GM19025 (cell line): Measurements from ENCODE around the gene KRTAP2-4.
"Not testable (repeated sequence)": the region's sequence is repeated elsewhere in the genome, so short reads cannot be mapped to it uniquely, and the experiment has no call there.

Source experiments
- ATAC-seq: cut with Tn5 transposase; IDR thresholded peaks from one replicate; pipeline ENCODE4 v1.9.1; 2021; ENCODE audit warnings: mild to moderate bottlenecking, low read depth, moderate library complexity; ENCODE audit not compliant: unreplicated experiment

Gene KRTAP2-4

DNA sequence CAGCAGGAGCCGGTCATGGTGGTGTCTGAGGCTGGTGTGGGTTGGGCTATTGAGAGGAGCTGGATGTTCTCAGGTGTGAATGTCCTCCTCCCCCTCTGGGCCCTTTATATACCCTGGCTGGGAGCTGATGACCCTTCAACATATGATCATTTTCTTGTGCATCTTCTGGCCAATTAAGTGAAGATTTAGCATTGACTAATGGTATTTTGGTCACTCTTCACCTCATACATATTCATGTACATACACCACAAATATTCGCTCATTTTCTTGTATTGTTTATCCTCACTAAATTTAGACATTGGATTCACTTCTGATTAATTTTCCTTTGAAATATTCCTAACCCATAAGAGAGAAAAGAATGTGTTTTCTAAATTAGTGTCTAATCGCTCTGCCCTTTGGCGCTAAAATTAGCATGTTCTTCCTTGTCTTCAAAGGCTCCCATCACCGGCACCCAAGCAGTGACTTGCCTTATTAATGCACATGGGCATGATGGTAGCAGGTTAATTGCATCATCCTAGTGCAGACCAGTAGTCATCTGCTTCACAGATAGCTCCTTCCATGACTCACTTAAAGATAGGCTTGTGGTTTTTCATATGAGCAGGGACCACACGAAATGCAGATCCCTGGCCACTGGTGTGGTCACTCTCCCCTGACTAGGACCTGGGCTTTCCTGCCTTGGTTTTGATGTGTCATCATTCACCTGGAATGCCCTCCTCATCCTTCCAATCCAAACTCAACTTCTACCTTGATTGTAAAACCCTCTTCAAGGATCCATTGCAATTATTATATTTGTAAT, at the start of gene KRTAP2-4:
Gene KRTAP2-4, minus strand, starts transcription at position 51 of the 796 bp plus-strand sequence. Its CDS starts 34 bp downstream, at position 17.
- ATAC-seq, result no peak

DNA sequence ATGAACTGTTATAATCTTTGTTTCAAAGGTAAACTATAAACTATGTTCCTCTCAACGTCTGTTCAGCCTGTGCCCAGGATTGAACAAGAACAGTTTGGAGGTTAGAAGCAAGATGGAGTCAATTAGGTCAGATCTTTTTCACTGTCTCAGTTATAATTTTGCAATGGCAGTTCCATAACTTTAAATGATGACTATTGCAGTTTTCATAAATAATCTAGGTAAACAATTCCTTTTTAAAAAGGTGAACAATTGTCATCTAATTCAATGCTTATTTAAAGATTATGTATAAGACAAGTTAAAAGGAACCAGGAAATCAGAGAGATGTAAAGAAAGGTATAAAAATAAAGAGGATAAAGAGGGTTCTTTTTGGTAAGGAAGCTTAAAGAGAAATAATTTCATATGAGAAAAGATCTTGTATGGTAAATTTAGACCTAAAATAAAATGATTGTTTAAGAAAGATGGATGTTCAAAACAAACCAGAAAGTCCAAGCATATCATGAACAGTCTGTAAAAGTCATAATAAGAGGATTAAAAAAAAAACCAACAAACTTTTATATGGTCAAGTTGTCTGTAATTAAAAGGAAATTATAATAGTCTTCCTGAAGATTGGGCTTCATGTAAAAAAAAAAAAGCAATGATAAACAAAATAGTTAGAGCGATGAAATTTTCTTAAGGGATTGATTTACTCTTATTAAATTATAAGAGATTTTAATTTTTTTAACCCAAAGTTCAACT, 45.6 kb upstream of the KRTAP2-4 start:
- ATAC-seq, result no peak

DNA sequence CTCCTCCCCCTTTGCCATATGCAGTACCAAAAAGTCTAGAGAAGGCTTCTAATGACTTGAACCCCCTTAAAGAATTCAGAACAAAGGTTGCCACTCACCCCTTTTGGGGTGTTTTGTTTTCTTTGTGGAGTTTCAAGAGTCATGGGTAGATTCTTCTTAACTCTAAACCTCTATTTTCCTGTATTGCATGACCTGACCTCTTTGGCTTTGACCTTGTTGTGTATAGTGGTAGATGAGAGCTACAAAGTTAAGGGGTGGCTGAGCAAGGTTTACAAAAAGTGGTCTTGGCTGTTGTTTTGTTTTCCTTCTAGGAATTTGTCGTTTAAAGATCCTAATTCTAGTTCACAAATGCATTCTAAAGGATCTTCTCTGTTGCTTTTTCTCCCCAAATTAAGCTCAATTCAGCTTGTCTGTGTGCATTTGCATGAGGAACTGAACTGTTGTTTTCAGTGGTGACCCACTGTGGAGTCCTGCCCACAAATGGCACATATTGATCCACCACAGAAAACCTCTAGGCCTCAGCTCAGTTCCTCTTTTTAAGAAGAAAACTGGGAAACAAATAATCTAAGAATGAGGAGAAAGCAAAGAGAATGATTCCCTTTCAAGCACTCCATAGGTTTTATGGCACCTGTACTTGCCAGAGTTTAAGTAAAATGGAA, 43.2 kb upstream of the KRTAP2-4 start:
- not testable (repeated sequence) for ATAC-seq

DNA sequence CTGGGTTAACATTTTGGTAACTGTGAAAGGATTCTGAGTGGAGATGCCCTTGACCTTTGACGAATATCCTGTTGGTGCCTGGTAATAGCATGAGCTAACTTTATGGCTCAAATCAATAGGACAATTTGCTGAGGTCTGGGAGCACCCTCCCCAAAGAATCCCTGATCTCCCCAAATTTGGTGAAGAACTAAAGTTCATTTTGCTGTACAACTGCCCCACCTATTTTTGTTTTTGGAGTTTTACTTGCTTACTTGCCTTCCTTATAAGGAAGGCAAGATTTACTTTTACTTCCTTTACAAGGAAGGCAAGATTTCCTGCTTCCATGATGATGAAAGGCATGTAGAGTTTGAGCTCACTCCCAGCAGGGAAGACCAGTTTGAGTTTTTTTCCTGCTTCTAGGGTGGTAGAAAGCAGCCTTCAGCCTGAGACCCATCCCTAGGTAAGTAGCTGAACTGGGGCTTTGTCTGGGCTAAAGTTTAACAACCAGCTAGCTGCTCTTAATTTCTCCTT, 42.3 kb upstream of the KRTAP2-4 start:
- no peak for ATAC-seq

DNA sequence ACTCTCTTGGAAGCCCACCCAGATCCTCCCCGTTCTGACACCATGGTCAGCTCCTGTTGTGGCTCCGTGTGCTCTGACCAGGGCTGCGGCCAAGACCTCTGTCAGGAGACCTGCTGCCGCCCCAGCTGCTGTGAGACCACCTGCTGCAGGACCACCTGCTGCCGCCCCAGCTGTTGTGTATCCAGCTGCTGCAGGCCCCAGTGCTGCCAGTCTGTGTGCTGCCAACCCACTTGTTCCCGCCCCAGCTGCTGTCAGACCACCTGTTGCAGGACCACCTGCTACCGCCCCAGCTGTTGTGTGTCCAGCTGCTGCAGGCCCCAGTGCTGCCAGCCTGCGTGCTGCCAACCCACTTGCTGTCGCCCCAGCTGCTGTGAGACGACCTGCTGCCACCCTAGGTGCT, 39.7 kb upstream of the KRTAP2-4 start, which contains the start of gene KRTAP4-9:
Gene KRTAP4-9, plus strand, starts transcription at position 43 of the 400 bp plus-strand sequence. Its CDS starts 0 bp downstream, at position 43.
- not testable (repeated sequence) for ATAC-seq

GRCh38 chr17:41104386-41105038, 38.8 kb upstream of the KRTAP2-4 start:
- not testable (repeated sequence) for ATAC-seq

GRCh38 chr17:41103896-41104295, 38.2 kb upstream of the KRTAP2-4 start:
- no peak for ATAC-seq

DNA sequence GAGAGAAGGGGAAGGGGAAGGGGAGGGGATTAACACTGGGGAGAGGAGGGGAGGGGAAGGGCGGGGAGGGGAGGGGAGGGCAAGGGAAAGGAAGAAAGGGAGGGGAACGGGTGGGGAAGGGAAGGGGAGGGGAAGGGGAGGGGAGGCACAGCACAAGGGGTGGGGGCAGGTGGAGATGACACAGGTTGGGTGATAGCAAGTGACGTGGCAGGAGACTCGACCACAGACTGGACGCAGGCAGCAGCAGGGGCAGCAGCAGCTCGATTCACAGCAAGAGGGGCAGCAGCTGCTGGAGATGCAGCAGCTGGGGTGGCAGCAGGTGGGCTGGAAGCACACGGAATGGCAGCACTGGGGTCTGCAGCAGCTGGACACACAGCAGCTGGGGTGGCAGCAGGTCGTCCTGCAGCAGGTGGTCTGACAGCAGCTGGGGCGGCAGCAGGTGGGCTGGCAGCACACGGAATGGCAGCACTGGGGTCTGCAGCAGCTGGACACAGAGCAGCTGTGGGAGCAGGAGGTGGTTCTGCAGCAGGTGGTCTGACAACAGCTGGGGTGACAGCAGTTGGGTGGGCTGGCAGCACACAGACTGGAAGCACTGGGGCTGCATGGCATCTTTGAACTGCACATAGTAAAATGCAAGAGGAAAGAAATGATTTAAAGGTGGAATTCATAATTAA, 36.0 kb upstream of the KRTAP2-4 start, which contains the start of gene KRTAP4-16:
Gene KRTAP4-16, minus strand, starts transcription at position 624 of the 674 bp plus-strand sequence. Its CDS starts 0 bp downstream, at position 624.
- ATAC-seq, result no peak

DNA sequence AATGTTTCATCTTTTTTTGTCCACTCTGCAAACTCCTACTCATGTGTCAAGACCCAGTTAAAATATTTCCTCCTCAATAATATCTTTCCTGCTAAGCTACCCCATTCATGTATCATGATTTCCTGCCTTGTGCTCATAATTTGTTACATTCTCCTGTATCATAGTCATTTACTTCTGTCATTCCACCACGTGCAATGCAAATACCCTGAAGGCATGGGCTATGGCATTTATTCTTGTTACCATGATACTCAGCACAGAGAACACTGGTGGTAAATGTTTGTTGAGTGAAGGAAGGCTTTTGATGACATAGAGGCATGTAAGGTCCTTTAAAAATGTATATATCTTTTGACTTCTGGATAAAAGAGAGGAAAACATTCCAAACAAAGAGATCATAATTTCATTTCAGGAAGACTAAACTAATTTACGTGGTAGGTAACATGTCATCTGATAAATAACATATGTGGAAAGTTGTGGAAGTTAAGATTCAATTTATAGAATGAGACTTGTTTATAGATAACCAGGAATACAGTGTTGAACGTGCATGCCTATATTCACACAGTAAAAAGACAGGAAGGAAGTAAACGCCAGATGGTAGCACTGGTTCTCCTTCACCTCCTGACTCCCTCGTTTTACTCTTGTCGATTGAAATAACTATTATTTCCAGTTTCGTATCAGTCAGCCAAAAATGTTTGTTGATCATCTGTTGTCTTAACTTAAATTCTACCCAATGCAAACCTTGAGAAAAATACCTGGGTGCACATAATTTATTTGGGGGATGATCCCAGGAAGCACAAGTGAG, 34.2 kb upstream of the KRTAP2-4 start:
- not testable (repeated sequence) for ATAC-seq

GRCh38 chr17:41098481-41098880, 32.8 kb upstream of the KRTAP2-4 start:
- ATAC-seq, result no peak

DNA sequence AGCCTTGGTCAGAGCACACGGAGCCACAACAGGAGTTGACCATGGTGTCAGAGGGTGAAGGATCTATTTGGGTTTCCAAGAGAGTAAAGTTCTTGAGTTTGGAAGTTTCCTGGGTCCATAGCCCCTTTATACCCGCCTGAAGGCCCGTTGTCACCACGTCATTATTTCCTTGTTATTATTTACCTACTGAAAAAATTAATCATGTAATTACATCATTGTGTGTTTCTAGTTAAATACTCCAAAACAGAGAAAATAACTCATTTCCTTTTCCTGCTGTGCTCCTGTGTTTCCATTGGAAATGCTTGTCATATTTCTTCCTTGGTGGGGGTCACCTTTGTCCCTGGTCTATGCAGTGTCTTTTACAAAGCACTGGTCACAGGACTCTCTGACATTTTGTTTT, 32.4 kb upstream of the KRTAP2-4 start, which contains the start of gene KRTAP4-8:
Gene KRTAP4-8, minus strand, starts transcription at position 101 of the 400 bp plus-strand sequence. Its CDS starts 58 bp downstream, at position 43.
- no peak for ATAC-seq

GRCh38 chr17:41096055-41096454, 30.4 kb upstream of the KRTAP2-4 start:
- ATAC-seq, result no peak

DNA sequence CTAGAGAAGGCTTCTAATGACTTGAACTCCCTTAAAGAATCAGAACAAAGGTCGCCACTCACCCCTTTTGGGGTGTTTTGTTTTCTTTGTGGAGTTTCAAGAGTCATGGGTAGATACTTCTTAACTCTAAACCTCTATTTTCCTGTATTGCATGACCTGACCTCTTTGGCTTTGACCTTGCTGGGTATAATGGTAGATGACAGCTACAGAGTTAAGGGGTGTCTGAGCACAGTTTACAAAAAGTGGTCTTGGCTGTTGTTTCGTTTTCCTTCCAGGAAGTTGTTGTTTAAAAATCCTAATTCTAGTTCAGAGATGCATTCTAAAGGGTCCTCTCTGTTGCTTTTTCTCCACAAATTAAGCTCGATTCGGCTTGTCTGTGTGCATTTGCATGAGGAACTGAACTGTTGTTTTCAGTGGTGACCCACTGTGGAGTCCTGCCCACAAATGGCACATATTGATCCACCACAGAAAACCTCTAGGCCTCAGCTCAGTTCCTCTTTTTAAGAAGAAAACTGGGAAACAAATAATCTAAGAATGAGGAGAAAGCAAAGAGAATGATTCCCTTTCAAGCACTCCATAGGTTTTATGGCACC, 23.2 kb upstream of the KRTAP2-4 start:
- not testable (repeated sequence) for ATAC-seq

DNA sequence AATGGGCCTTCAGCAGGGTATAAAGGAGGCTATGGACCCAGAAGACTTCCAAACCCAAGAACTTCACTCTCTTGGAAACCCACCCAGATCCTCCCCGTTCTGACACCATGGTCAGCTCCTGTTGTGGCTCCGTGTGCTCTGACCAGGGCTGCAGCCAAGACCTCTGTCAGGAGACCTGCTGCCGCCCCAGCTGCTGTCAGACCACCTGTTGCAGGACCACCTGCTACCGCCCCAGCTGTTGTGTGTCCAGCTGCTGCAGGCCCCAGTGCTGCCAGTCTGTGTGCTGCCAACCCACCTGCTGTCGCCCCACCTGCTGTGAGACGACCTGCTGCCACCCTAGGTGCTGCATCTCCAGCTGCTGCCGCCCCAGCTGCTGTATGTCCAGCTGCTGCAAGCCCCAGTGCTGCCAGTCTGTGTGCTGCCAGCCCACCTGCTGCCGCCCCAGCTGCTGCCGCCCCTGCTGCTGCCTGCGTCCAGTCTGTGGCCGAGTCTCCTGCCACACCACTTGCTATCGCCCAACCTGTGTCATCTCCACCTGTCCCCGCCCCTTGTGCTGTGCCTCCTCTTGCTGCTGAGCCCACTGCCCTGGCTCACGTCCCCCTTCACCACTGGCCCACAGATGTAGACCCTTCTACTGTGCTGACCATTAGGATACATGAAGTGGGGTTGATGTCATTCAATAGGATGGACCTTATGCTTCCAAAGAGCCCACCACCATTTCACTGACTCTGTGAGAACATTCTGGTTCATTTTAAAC, 18.6 kb upstream of the KRTAP2-4 start, which contains the start of gene KRTAP4-7:
Gene KRTAP4-7, plus strand, starts transcription at position 51 of the 757 bp plus-strand sequence. Its CDS starts 57 bp downstream, at position 108.
- not testable (repeated sequence) for ATAC-seq

- not testable (repeated sequence) for ATAC-seq
Measured at GRCh38 chr17:41083427-41083826, 17.7 kb upstream of the KRTAP2-4 start.

GRCh38 chr17:41082626-41083025, 16.9 kb upstream of the KRTAP2-4 start:
- no peak for ATAC-seq

DNA sequence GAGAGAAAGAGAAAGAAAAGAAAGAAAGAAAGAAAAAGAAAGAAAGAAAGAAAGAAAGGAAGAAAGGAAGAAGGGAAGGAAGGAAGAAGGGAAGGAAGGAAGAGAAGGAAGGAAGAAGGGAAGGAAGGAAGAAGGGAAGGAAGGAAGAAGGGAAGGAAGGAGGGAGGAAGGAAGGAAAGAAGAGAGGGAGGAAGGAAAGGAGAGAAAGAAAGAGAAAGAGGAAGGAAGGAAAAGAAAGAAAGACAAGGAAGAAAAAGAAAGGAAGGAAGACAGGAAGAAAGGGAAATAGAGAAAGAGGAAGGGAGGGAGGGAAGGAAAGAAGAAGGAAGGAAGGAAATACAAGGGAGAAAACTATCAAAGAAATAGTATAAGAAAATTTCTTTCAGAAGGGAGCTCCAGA, 11.1 kb upstream of the KRTAP2-4 start:
- no peak for ATAC-seq
